Measurements from ENCODE around the gene HIP1R. TPM values are rescaled to one million over a fixed set of nuclear protein-coding genes. Genes with fewer than 3 reads are reported as not detected.

The HIP1R gene
- total and polyA plus RNA-seq, 2 of the 13 experiments (the other 11 are each of a cell fraction or from before 2014, with no cell fraction given) = 18.4 to 25.5 TPM

GRCh38 chr12:122865268-122866231 lies 30.3 kb downstream of the HIP1R start (continued):
- TF ChIP-seq REXO4 (CRISPR knock-in tag; IDR thresholded peaks at IDR 0.05; ENCODE audit: borderline replicate concordance) (no peak), ZNF839 (CRISPR knock-in tag; IDR thresholded peaks at IDR 0.05; ENCODE audit: borderline replicate concordance) (no peak), SMARCC2 (IDR thresholded peaks at IDR 0.05) (no peak), ZBTB8A (CRISPR knock-in tag; IDR thresholded peaks at IDR 0.05; ENCODE audit: borderline replicate concordance, low read depth) (no peak), EHMT2 (IDR thresholded peaks at IDR 0.05; ENCODE audit: borderline replicate concordance, low read depth, low read length) (no peak), ATF7 (IDR thresholded peaks at IDR 0.05) (no peak), ATF7 (CRISPR knock-in tag; IDR thresholded peaks at IDR 0.05) (no peak), SOX6 (IDR thresholded peaks at IDR 0.05) (no peak), SOX6 (CRISPR knock-in tag; IDR thresholded peaks at IDR 0.05) (no peak), FIP1L1 (IDR thresholded peaks at IDR 0.05; ENCODE audit: borderline replicate concordance, insufficient read depth, low read depth, low read length) (no peak), RBFOX2 (IDR thresholded peaks at IDR 0.05; ENCODE audit: low read depth, low read length) (no peak), FOXM1 (CRISPR knock-in tag; IDR thresholded peaks at IDR 0.05) (no peak), ZFX (CRISPR knock-in tag; IDR thresholded peaks at IDR 0.05; ENCODE audit: low read depth) (peak; percentile 40; the same call in 1 of the 2 replicates), GZF1 (CRISPR knock-in tag; IDR thresholded peaks at IDR 0.05) (no peak), SRF (IDR thresholded peaks at IDR 0.05; ENCODE audit: low read depth, low read length) (no peak), HMGXB4 (CRISPR knock-in tag; IDR thresholded peaks at IDR 0.05; ENCODE audit: borderline replicate concordance in 1 of 2, low read depth in 1 of 2) (no peak; a peak in 2 of 4 replicates), ZNF652 (CRISPR knock-in tag; IDR thresholded peaks at IDR 0.05; ENCODE audit: borderline replicate concordance, low read depth) (no peak), STAT6 (CRISPR knock-in tag; IDR thresholded peaks at IDR 0.05; ENCODE audit: borderline replicate concordance) (no peak), ZNF761 (CRISPR knock-in tag; conservative IDR thresholded peaks at IDR 0.05) (no peak), SKIL (CRISPR knock-in tag; IDR thresholded peaks at IDR 0.05; ENCODE audit: borderline replicate concordance) (no peak), POLR2AphosphoS2 (IDR thresholded peaks at IDR 0.05; ENCODE audit: low read depth, low read length) (no peak)
- TF ChIP-seq, protein P1, sequence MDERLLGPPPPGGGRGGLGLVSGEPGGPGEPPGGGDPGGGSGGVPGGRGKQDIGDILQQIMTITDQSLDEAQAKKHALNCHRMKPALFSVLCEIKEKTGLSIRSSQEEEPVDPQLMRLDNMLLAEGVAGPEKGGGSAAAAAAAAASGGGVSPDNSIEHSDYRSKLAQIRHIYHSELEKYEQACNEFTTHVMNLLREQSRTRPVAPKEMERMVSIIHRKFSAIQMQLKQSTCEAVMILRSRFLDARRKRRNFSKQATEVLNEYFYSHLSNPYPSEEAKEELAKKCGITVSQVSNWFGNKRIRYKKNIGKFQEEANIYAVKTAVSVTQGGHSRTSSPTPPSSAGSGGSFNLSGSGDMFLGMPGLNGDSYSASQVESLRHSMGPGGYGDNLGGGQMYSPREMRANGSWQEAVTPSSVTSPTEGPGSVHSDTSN (CRISPR knock-in tag; IDR thresholded peaks at IDR 0.05) = no peak

All from HepG2 (cell line).